Activated naive CD4-positive, alpha-beta T cell treated with Interleukin-2 at 50 U/mL for 16 hours (primary cell): Measurements from ENCODE around the gene AMFR.
A peak's percentile ranks its signal among the peaks of the same experiment; 100 is the strongest.

Experiments
- DNase-seq: peaks from one replicate; pipeline ENCODE4 v3.0.0-alpha.2; 2020

The AMFR gene

DNA sequence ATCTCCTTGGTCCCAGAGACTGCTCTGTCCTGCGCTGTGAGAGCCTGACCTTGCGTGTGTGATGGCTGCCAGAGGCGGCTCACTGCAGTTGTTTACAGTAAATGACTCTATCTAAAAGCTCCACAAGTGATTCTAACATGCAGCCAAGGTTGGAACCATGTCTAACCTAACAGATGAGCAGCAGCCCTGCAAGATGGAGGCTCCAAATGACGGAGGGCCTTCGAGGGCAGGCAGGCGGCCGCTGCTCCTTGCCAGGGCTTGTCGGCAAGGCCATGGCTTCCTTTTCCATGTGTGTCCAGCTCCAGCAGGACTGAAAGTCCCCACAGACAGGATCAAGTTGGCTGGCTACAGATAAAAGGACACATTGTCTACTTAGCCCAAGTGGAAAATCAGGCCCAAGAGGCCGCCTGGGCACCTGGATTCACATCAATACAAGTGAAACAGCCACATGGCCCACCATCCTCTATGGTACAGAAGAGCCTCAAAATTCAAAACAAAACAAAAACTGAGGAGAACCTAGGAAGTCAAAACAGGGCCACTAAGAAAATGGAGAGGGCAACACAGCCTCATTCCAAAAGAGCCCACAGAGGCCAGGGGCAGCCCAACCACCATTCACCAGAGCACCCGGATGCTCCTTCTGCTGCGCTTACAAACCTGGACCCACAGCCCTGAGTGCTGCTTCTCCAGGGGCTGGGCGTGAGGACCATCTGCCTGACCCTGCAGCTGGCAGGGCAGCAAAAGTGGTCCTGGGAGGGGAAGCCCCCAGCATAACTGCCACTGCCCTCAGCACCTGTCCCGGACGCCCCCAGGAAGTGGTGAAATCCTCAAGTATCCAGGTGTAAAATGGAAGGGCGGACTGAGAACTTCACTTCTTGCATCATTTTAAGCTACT, 65.0 kb downstream of the AMFR start:
- peak; percentile 0 for DNase-seq

DNA sequence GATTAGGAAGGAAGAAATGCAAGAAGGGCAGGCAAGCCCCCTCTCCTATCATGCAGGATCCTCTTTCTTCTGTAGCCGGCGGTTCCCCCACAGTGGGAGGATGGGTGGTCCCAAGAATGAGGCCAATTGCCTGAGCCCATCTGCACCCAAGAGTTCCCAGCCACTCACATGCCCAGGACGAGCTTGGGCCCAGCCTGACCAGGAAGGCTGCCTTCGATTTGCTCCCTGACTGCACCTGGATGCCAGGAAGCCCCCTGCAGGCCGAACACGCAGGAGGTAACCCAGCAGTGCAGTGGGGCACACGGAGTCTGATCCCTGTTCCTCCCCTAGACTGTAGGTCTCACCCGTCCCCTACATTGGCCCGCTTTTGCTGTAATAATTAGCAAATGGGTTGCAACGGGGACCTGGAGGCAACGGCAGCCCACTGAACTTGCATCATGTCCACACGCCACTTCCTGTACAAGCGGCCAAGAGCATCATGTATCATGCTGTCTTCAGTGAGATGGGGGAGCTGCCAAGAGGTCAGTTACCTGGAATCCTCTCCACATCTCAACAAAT, 67.5 kb downstream of the AMFR start:
- no peak for DNase-seq

- no peak for DNase-seq
Measured at GRCh38 chr16:56357241-56357764, 68.0 kb downstream of the AMFR start.

DNA sequence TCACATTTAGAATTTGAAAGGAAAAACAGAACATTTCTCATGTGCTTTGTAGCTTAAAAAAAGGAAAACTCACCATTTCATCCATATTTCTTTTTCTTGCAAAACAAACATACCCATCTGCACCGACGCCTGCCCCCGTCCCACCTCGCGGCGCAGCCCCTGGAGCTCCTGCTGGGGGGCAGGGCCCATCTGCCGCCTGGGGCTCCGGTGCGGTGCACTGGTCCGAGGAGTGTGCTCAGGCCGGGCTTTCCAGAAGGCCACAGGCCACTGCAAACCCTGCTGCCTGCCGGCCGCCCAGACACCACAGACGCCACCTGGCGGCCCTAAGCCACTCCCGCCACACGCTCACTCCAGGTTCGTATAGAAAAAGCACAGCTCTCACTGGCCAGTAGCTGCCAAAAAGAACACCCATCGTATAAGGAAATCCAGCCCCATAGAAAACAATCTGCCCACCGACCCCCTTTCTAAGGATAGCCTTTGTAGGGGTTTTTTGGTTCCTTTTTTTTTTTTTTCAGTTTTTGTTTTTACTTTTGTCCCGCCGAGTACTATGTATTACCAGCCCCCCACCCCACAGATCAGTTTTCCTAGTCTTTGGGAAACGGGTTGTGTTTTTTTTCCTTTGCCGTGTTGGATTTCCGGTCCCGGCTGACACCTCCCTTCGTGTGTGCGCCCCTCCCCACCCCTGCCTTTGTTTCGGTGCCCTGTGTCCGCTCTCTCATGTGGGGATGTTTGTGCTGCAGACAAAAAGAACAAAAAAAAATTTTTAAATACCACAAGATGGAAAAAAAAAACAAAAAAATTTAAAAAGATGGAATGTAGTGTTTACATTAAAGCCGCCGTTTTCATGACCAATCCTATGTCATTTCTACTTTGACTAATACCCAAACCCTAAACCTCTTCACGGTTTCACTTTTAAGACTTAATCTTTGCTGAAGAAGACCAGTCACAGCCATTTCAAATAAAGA, 68.8 kb downstream of the AMFR start:
- peak; percentile 63 for DNase-seq

- DNase-seq = no peak
Measured at GRCh38 chr16:56355786-56356275, 69.5 kb downstream of the AMFR start.

GRCh38 chr16:56355221-56355620, 70.1 kb downstream of the AMFR start:
- DNase-seq = no peak

- DNase-seq = no peak
Measured at GRCh38 chr16:56354746-56355145, 70.6 kb downstream of the AMFR start.

- no peak for DNase-seq
Measured at GRCh38 chr16:56354016-56354415, 71.3 kb downstream of the AMFR start.

DNA sequence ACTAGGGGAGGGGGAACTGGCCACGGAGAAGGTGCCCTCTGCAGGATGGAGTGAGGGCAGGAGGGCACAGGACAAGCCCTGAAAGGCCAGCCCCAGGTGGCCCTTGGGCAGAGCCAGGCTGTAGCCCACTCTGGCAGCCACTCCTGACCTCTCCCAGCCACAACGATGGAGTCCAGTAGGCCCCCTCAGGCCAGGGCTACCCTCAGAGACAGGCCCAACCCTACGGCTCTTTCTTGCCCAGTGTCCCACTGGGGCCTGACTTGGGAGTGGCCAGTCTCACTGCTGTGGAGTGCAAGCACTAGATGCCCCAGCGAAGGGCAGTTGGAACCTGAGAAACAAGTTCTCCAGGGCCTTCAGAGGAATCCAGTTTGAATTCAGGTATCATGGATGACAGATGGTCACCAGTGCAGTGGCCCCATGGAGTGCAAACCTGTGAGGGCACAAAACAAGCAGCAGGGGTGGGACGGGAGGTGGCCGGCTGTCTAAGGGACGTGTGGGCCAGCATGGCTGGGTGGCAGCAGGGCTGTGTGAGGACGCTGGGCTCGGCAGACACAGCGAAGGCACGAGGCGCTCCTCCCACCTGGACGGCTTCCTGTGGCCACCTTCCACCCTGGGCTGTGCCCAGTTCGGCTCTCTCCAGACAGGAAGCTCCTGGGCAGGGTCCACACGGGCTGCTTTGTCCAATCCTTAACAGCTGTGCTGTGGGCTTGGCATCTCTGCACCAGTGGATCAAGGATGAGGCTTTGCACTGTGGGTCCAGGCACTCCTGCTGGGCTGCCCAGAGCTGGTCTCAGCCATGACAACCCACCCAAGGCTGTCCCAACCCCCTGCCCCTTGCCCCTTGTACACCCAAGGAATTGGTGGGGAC, 72.1 kb downstream of the AMFR start:
- DNase-seq = no peak

DNA sequence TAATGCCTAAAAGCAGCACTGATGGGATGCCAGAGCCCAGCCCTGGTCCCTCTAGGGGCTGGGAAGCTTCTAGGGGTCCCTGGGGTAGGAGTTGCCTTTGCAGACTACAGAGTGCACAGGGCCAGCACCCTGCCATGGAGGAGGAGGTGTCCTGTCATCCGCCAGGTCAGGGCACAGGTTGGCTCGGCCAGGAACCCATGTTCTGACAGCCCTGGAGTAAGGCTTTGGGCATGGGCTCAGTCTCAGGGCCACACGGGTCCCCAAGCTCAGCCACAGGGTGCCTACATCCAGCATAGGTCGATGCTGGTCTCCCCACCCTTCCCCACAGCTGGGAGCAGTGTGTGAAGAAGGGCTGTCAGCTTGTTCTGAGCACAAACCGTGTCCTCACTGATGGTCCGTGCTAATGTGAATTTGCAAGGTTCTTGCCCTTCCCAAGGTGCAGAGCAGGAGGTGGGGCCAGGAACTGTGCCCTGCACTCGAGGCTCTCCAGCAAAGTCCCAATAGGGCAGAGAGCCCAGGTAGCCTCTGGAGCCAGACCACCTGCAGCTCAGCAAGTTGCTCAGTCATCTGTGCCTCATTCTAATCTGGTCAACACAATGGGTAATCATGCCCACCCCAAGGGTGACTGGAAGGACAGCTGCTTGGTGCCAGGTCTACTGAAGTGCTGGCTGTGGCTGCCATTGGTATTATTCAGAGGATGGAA, 72.8 kb downstream of the AMFR start:
- no peak for DNase-seq

DNA sequence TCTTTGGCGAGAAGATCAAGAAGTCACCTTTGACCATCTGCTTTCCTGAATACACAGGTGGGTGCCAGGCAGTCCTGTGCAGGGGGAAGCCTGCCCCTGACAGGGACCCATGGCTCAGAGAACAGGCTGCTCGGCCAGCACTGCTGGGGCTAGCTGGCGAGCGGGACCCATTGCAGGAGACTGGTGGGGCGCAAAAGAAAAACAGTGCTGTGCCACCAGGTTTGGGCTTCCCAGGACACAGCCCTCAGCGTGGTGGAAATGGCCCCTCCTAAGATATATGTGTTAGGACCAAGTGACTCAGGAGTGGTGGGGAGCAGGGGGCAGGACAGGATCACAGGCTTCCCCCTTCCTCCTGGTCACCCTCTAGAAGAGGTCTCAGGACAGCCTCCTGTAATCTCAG, 73.9 kb downstream of the AMFR start:
- DNase-seq = no peak

- DNase-seq = no peak
Measured at GRCh38 chr16:56350491-56351405, 74.6 kb downstream of the AMFR start.

GRCh38 chr16:56349711-56350161, 75.6 kb downstream of the AMFR start:
- DNase-seq = no peak

- DNase-seq = no peak
Measured at GRCh38 chr16:56349086-56349415, 76.3 kb downstream of the AMFR start.

DNA sequence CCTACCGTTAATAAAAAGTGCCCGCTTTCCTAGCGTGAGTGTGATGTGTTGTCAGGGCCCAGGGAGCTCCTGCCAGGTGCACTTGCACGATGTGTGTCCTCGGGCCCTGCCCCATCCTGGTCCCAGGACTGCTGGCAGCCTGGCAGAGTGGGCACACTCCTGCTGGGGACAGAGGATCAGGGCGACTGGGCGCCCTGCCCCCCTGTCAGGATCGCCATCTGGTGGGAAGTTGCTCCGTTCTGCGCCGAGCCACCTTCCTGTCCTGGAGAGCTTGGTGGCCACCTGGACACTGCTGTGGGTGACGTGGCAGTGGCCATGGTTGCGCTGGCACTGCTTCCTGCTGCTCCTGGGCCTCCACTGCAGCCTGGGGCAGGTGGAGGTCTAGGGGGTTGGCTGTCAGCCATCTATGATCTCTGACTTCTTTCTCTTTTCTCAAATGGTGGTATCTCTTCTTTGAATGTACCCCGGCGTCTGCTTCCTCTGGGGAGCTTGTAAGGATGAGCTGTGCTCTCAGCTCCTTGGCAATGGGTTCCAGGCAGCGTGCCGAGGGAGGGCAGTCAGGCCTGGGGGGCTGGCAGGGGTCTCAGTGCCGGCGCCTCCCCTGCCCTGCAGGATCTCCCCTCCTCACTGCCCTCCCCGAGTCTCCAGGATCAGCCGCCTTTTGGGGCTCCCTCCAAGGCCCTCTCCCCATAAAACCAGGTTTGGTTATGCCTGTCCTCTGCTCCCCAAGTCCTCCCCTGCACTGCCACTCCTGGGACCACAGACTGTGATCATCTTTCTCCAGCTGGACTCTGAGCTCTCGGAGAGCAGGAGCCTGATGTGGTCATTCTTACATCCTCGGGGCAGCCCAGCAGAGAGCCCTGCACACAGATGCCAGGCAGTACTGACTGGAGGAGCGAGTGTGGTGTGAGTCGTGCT, 76.9 kb downstream of the AMFR start:
- no peak for DNase-seq

DNA sequence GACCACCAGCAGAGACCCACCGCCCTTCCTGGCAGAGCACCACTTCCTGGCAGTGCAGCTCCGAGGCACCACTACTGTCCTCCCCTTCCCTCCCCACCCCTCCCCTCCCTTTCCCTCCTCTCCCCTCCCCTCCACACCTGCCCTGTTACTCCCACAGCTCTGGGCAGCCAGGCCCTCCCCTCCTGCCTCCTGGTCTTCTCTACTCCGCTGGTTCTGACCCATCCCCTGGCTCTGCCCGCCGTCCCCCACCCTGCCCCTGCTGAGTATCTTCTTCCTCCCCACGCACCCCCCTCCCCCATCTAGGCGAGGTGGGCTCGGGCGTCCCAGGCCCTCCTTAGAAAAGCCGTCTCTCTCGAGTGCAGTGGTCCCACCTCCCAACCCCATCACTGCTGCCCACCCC, 77.7 kb downstream of the AMFR start:
- no peak for DNase-seq

- no peak for DNase-seq
Measured at GRCh38 chr16:56347166-56347565, 78.2 kb downstream of the AMFR start.

DNA sequence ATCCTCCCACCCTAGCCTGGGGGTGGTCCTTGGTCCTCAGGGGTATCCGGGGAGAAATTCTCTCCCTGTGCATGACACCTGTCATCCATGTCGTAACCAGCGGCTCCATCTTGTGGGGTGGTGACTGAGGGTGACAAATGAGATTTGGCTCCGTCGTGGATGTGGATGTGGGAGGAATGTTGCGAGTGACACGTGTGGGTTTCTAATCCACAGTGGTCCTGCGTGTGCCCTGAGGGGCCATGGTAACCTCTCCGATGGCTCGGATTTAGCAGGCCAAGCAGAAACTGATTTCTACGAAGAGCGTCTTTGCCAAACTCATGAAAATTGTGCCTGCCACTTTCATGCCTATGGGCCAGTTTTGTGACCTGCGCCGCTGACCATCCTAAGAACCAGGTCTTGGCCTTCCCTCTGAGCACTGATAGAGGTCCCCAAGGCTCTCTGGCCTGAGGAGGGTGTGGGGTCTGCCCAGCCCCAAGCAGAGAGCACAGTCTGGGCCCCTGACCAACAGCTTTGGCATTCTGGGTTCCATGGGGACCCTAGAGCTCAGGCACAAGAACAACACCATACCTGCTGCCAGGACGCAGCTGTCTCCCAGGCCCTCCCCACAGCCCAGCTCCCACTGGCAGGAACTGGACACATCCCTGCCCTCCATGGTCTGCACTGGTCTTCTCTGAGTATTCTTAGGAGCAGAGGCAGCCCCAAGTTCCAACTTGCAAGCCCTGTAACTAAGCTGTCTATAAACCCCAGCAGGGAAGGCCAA, 79.0 kb downstream of the AMFR start:
- no peak for DNase-seq
